Midbrain (tissue), 1 donor: Measurements from ENCODE around the gene OCEL1.
A peak's percentile ranks its signal among the peaks of the same experiment; 100 is the strongest.
"Not testable (repeated sequence)": the region's sequence is repeated elsewhere in the genome, so short reads cannot be mapped to it uniquely, and the experiment has no call there.

Experiments used
- DNase-seq: peaks from one replicate; lab custom pipeline; 2025; lab: John Stamatoyannopoulos, UW

The OCEL1 gene

GRCh38 chr19:17263712-17264640 is 38.0 kb downstream of the OCEL1 start:
- no peak for DNase-seq

GRCh38 chr19:17264641-17264979 is 38.6 kb downstream of the OCEL1 start, which contains the start of gene USHBP1:
USHBP1 (minus strand) TSS chr19:17264745; CDS start chr19:17264299, 446 bp downstream.
- no peak for DNase-seq

GRCh38 chr19:17266026-17266425 is 40.0 kb downstream of the OCEL1 start:
- no peak for DNase-seq

GRCh38 chr19:17266589-17266974 is 40.6 kb downstream of the OCEL1 start:
- DNase-seq = no peak

- DNase-seq = peak; percentile 98
Observed at GRCh38 chr19:17266975-17267788, 41.2 kb downstream of the OCEL1 start, which contains the start of gene BABAM1. BABAM1 (plus strand) TSS chr19:17267443; CDS start chr19:17268807, 1,364 bp downstream.

GRCh38 chr19:17268754-17269153 is 42.7 kb downstream of the OCEL1 start:
- no peak for DNase-seq

- not testable (repeated sequence) for DNase-seq
Observed at GRCh38 chr19:17274892-17275291, 48.9 kb downstream of the OCEL1 start.

GRCh38 chr19:17275441-17276175 is 49.6 kb downstream of the OCEL1 start:
- DNase-seq = no peak
